Measurements from ENCODE around the gene ARVCF.
A peak's percentile ranks its signal among the peaks of the same experiment; 100 is the strongest.

Gene ARVCF

GRCh38 chr22:19997561-19998231, 18.9 kb downstream of the ARVCF start:
- no peak for DNase-seq

DNA sequence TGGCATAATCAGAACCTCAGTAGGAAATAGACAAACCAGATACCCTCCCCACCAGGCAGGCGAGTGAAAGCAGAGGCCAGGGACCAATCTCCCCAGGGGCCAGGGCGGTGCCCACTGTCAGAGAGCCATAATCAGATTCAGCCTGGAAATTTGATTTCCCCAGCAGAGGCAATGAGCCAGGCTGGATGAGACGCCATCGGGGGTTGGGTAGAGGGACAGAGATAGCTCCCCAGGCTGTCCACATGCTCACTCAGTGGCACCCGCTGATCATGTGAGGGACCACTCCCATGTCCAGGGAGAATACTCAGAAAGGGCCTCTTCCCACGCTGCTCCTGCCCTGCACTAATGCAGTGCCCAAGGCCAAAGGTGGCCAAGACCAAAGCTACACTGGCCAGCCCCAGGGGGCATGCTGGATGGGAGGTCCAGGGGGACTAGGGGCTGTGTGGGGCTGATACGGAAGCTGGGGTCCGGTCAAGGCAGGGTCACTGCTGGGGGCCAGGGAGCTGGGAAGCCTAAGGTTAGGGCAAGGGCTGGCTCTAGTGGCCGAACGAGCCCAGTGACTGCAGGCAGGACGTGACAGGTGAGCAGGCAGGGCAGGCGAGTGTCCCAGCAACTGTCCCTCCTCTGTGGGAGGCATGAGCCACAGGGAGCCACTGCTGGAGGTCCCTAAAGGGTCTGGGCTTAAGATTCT, 19.8 kb downstream of the ARVCF start:
- no peak for DNase-seq

GRCh38 chr22:19995611-19996339, 20.8 kb downstream of the ARVCF start:
- no peak for DNase-seq

DNA sequence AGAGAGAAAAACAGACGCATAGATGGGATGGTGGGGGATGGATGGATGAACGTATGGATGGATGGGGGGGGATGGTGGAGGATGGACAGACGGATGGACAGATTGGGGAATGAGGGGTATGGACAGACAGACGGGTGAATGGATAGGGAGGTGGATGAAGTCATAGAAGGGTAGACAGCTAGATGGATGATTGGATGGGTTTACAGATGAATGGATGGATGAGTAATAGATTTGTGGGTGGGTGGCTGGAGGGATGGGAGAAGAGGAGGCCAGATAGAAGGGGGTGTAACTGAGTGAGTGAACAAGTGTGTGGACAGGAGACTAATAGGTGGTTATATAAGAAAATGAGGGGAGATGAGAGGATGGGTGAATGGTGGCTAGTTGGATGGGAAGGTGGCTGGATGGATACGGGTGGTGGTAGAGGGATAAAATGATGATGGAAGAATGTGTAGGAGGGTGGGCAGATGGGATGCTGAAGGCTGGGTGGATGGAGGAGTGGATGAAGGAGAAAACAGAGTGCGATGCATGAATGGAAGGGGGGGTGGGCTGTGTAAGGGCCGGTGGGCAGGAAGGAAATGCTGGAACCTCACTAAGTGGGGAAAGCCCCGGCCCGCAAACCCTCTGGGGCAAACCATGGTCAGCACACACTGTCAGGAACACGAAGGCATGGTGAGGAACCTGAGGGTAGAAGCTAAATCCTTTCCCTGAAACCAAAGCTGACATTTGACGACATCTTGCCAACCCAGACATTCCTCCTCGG, 21.6 kb downstream of the ARVCF start:
- DNase-seq: no peak

DNA sequence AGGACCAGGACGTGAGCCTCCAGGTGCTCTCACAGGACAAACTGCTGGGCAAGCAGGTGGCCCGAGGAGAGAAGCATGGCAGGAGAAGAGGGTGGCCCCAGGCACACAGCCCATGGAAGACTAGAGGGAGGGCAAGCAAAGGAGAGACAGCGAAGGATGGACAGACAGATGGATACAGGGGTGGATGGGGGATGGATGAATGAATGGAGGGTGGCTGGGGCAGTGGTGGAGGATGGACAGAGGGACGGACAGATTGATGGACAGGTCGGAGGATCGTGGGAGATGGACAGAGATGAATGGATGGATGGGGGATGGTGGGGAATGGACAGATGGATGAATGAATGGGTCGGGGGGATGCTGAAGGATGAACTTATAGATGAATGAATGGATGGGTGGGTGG, 22.7 kb downstream of the ARVCF start:
- DNase-seq: no peak

- no peak for DNase-seq
Measured at GRCh38 chr22:19992921-19993355, 23.7 kb downstream of the ARVCF start.

GRCh38 chr22:19992481-19992911, 24.1 kb downstream of the ARVCF start:
- no peak for DNase-seq

- DNase-seq: no peak
Measured at GRCh38 chr22:19991645-19992451, 24.8 kb downstream of the ARVCF start.

GRCh38 chr22:19991395-19991644, 25.3 kb downstream of the ARVCF start:
- DNase-seq: no peak

DNA sequence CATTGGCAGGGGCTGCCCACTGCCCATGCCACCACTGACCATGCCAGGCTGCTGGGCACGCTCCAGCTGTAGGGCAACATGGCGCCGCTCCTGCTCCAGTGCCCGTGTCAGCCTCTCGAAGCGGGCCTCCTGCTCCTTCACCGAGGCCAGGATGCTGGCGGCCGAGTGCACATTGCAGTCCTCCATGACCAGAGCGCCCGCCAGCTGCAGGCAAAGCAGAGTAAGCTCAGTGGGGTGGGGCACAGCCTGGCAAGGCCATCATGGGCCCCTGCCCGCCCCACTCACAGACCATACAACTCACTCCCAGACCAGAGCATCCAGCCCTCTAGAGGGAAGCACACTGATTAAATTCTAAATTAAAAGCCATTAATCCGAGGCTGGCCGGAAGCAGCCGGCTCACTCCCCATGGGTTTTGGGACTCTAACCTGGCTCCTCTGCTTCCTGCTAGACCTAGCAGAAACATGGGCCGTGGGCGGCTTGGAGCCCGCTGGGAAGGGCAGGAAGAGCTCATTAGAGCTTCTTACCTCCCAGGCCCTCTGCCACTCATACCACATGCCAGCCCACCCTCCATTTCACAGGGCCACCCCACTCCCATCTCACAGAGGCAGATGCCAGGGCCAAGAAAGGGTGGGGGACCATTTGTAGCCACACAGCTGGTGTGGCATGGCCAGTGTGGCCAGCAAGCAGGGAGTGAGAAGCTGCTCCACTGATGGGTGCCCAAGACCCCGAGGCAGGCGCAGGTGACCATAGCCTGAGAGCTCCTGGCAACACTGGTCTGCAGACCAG, 25.8 kb downstream of the ARVCF start:
- no peak for DNase-seq

DNA sequence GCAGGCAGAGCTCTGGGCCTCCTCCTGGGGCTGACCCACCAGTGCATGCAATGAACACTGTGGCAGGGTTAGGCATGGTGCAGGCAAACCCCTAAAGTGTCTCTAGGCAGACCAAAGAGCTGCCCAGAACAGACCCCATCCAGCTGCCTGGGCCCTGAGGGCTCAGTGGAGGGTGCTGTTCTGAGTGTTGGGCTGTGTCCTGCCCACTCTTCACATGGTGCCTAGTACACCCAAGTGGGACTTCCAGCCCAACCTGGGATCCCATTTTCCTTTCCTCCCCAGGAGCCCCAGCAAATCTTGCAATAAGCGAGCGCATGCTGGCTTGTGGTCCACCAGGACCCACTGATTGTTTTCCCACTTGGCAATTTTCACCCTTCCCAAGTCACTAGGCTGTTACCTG, 26.4 kb downstream of the ARVCF start:
- DNase-seq: no peak

- DNase-seq: no peak
Measured at GRCh38 chr22:19989725-19990067, 26.9 kb downstream of the ARVCF start.

DNA sequence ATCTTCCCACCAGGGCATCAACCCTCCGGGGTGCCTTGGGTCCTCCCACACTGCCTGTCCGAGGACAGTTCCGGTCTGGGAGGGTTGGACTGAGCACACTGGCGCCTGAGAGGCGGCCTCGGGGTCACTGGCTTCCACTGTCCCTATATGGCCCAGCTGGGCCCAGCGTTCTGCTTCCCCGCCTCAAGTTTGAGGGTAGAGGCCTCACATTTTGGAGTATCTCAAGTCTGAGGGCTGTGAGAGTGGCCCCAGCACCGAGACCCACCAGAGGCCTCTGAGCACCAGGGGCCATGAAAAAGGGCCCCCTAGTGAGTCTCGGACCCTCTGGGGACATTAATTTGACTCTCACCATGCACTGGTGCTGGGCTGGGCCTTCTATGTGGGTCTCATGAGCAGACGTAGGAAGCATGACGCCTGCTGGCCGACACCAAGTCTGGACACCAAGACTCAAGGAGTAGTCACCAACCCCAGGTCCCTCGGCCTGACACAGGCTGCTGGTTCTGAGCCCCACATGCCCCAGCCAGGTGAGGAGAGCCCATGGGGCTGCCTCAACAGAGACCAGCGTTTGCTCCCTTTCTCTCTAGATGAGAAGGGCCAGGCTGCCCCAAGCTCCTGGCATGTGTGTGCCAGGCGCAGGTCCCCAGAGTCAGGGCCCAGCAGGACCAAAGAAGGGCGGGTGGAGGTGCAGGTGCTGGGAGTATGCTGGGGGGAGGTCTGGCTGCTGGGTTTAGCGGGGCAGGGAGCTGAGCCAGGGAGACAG, 27.5 kb downstream of the ARVCF start:
- DNase-seq: no peak

GRCh38 chr22:19988331-19988808, 28.3 kb downstream of the ARVCF start:
- DNase-seq: no peak

DNA sequence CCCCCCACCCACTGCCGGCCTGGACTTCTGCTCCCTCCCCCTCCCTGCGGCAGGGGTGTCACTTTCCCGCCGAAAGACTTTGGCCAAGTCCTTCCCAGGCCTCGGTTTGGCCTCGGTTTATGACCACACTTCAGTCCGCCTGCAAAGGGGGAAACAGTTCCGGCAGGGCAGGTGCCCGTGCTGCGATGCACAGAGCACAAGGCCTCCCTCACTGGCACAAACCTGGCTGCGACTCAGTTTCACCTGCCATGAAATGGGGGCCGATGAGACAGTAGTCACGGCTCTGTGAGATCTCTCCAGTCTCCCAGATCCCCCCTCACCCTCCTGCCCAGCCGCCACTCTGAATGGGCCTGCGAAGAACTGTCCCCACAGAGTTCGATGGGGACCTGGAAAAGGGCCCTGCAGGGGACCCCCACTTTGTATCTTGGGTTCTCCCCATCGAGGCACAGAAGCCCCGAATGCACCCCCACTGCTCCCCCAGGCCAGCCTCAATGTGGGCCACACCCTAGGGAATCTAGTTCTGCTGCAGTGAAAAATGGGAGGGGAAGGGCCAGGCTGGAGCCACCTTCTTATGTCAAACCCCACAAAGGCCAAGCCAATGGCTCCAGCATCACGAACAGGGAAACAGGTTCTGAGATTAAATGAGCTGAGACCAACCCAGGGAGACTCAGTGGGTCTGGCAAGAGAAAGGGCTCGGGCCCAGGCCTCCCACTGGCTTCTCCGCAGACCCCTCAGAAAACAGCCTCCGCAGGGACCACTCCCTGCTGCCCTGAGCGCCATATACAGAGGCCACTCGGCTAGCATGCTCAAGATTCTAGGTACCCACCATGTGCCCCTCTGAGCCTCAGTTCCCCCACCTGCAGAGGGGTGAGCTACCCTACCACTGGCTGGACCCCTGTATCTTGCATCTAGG, 29.0 kb downstream of the ARVCF start:
- no peak for DNase-seq

- peak; percentile 47 for DNase-seq
Measured at GRCh38 chr22:19986410-19987341, 29.9 kb downstream of the ARVCF start.

DNA sequence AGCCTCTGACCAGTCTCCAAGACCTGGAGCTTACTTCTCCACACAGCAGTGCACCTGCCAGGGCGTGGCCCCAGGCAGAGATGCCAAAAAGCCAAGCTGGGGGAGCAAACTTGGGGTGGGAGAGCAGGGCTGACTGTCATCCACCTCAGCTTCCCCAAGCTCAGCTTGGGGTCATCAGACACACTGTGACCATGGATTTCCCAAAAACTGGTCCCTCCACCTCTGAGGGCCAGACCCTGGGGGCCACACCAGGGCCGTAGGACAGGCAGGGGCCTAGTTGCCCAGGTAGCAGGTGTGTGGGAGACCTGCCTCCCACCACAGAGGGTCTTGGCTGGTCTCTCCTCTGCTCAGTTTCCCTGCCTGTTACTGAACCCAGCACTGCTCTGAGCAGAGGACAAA, 30.6 kb downstream of the ARVCF start:
- DNase-seq: no peak
